ENCODE results near the gene TUBB2B. TPM values are rescaled to one million over a fixed set of nuclear protein-coding genes. Genes with fewer than 3 reads are reported as not detected.

TUBB2B gene
- total RNA-seq, 1 experiment from 2014 or later: 3.0 TPM

- H3K27ac Mint-ChIP-seq (ENCODE audit: unreplicated experiment): no peak overlapping the region
- intact Hi-C loops (cut with micrococcal nuclease; ENCODE audit: unreplicated experiment): no loop called here
- TF ChIP-seq, protein P1, sequence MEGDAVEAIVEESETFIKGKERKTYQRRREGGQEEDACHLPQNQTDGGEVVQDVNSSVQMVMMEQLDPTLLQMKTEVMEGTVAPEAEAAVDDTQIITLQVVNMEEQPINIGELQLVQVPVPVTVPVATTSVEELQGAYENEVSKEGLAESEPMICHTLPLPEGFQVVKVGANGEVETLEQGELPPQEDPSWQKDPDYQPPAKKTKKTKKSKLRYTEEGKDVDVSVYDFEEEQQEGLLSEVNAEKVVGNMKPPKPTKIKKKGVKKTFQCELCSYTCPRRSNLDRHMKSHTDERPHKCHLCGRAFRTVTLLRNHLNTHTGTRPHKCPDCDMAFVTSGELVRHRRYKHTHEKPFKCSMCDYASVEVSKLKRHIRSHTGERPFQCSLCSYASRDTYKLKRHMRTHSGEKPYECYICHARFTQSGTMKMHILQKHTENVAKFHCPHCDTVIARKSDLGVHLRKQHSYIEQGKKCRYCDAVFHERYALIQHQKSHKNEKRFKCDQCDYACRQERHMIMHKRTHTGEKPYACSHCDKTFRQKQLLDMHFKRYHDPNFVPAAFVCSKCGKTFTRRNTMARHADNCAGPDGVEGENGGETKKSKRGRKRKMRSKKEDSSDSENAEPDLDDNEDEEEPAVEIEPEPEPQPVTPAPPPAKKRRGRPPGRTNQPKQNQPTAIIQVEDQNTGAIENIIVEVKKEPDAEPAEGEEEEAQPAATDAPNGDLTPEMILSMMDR (IDR thresholded peaks at IDR 0.05; ENCODE audit: unreplicated experiment): no peak
- no peaks in the 10 kb centered on the region for H3K27me3 Mint-ChIP-seq (ENCODE audit: unreplicated experiment)
- no peak for DNase-seq
- H3K36me3 Mint-ChIP-seq (ENCODE audit: insufficient read depth, unreplicated experiment): peaks cover 39% of the 10 kb centered on the region
- no peak overlapping the region for H3K4me3 Mint-ChIP-seq (ENCODE audit: low read depth, unreplicated experiment)
- no TSS peak for BruUV-seq (replicated peaks)
- CTCF ChIA-PET: no interaction called here
- H3K4me1 Mint-ChIP-seq (ENCODE audit: low read depth, unreplicated experiment): no peaks in the 10 kb centered on the region
- H3K9me3 Mint-ChIP-seq (ENCODE audit: low read depth, unreplicated experiment): no peaks in the 10 kb centered on the region
Observed at GRCh38 chr6:3269281-3269975, 42.0 kb upstream of the TUBB2B start.

DNA sequence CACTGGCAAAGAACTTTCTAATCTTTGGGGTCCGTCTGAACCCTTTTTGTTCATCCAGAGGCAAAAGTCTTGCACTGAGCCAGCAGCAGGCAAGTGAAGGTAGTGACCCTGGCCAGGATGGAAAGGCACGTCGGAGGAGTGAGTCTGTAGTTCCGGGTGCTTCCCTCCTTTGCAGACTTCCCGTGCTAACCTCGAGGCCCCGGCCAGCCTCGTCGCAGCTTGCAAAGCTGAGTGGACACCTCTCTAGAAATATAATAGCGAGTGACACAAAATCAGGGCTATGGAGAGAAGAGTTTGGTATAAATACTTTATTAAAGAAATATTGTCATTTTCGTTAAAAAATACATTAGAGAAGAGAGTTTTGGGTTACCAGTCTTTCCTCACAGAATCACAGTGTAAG, 41.2 kb upstream of the TUBB2B start:
- H3K9me3 Mint-ChIP-seq (ENCODE audit: low read depth, unreplicated experiment): no peaks in the 10 kb centered on the region
- no peak for DNase-seq
- CTCF ChIA-PET: no interaction called here
- TF ChIP-seq, protein P1 (IDR thresholded peaks at IDR 0.05; ENCODE audit: unreplicated experiment): no peak
- peaks cover 1% of the 10 kb centered on the region for H3K4me1 Mint-ChIP-seq (ENCODE audit: low read depth, unreplicated experiment)
- peaks cover 39% of the 10 kb centered on the region for H3K36me3 Mint-ChIP-seq (ENCODE audit: insufficient read depth, unreplicated experiment)
- BruUV-seq (replicated peaks): no TSS peak
- H3K27ac Mint-ChIP-seq (ENCODE audit: unreplicated experiment): no peak overlapping the region
- no peaks in the 10 kb centered on the region for H3K27me3 Mint-ChIP-seq (ENCODE audit: unreplicated experiment)
- intact Hi-C loops (cut with micrococcal nuclease; ENCODE audit: unreplicated experiment): no loop called here
- H3K4me3 Mint-ChIP-seq (ENCODE audit: low read depth, unreplicated experiment): no peak overlapping the region

DNA sequence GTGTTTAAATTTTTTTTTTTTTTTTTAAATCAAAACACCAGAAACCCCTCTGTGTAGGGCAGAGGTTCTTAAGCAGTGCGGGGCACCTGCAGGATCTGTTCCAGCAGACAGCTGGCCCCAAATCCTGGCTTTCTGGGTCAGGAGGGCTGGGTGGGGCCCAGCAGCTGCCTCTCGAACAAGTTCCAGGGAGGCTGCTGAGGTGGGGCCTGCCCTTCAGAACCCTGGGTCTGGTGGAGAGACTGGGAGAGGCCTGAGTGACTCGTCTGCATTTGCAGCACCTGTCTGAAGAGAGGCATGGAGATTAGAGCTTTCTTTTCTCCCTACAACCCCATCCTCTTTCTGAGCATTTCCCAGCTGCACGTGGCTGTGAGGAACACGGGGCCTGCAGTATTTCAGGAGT, 39.7 kb upstream of the TUBB2B start:
- no TSS peak for BruUV-seq (replicated peaks)
- Mint-ChIP-seq H3K36me3 (ENCODE audit: insufficient read depth, unreplicated experiment) (peaks cover 38% of the 10 kb centered on the region), H3K27me3 (ENCODE audit: unreplicated experiment) (no peaks in the 10 kb centered on the region), H3K4me1 (ENCODE audit: low read depth, unreplicated experiment) (peaks cover 9% of the 10 kb centered on the region), H3K9me3 (ENCODE audit: low read depth, unreplicated experiment) (no peaks in the 10 kb centered on the region), H3K4me3 (ENCODE audit: low read depth, unreplicated experiment) (no peak overlapping the region), H3K27ac (ENCODE audit: unreplicated experiment) (no peak overlapping the region)
- TF ChIP-seq, protein P1 (IDR thresholded peaks at IDR 0.05; ENCODE audit: unreplicated experiment): no peak
- CTCF ChIA-PET: no interaction called here
- DNase-seq: no peak
- intact Hi-C loops (cut with micrococcal nuclease; ENCODE audit: unreplicated experiment): no loop called here

DNA sequence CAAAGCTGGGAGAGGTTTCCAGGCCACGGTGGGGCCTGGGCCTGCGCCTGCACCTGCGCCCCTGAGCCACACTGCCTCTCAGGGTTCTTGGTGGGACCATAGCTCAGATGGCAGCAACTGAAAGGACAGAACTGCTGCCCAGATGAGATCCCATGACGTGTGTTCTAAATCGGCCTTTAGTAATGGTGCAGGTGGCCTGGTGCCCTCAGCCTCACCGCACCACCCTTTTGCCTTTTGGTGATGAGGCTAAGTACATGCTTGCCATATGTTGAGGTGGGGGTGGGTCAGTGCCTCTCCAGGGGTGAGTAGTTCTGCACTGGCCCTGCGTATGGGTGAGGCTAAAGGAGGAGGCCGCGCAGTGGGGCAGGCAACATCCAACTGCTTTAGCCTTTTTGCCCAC, 38.7 kb upstream of the TUBB2B start:
- no peaks in the 10 kb centered on the region for H3K9me3 Mint-ChIP-seq (ENCODE audit: low read depth, unreplicated experiment)
- H3K27me3 Mint-ChIP-seq (ENCODE audit: unreplicated experiment): no peaks in the 10 kb centered on the region
- no TSS peak for BruUV-seq (replicated peaks)
- H3K4me3 Mint-ChIP-seq (ENCODE audit: low read depth, unreplicated experiment): no peak overlapping the region
- H3K4me1 Mint-ChIP-seq (ENCODE audit: low read depth, unreplicated experiment): peaks cover 9% of the 10 kb centered on the region
- no peak overlapping the region for H3K27ac Mint-ChIP-seq (ENCODE audit: unreplicated experiment)
- peaks cover 32% of the 10 kb centered on the region for H3K36me3 Mint-ChIP-seq (ENCODE audit: insufficient read depth, unreplicated experiment)
- no peak for DNase-seq
- CTCF ChIA-PET: no interaction called here
- intact Hi-C loops (cut with micrococcal nuclease; ENCODE audit: unreplicated experiment): no loop called here
- TF ChIP-seq, protein P1 (IDR thresholded peaks at IDR 0.05; ENCODE audit: unreplicated experiment): no peak
